ENCODE results near the gene SULF2. TPM values are rescaled to one million over a fixed set of nuclear protein-coding genes. Genes with fewer than 3 reads are reported as not detected.
"Not testable (repeated sequence)": the region's sequence is repeated elsewhere in the genome, so short reads cannot be mapped to it uniquely, and the experiment has no call there.

Gene SULF2
- 10 to 100 TPM; 69.6 to 80.7 (median 77.2) TPM for polyA plus RNA-seq (ENCODE audit: insufficient read length in 3 of 3)

- no peak for DNase-seq (ENCODE audit: low read depth in 3 of 3, low spot score in 2 of 3)
Observed at GRCh38 chr20:47785311-47785853, at the start of gene SULF2. Gene SULF2, minus strand, starts transcription at chr20:47785481. Its CDS starts 28,118 bp downstream, at chr20:47757363.

GRCh38 chr20:47831675-47832074 is 46.4 kb upstream of the SULF2 start:
- DNase-seq (ENCODE audit: low read depth in 3 of 3, low spot score in 2 of 3) = not testable (repeated sequence)

- not testable (repeated sequence) for DNase-seq (ENCODE audit: low read depth in 3 of 3, low spot score in 2 of 3)
Observed at GRCh38 chr20:47826716-47827115, 41.4 kb upstream of the SULF2 start.

GRCh38 chr20:47826006-47826405 is 40.7 kb upstream of the SULF2 start:
- not testable (repeated sequence) for DNase-seq (ENCODE audit: low read depth in 3 of 3, low spot score in 2 of 3)

GRCh38 chr20:47825011-47825762 is 39.9 kb upstream of the SULF2 start:
- no peak for DNase-seq (ENCODE audit: low read depth in 3 of 3, low spot score in 2 of 3)

- DNase-seq (ENCODE audit: low read depth in 3 of 3, low spot score in 2 of 3) = not testable (repeated sequence)
Observed at GRCh38 chr20:47823941-47824340, 38.7 kb upstream of the SULF2 start.

GRCh38 chr20:47821481-47822100 is 36.3 kb upstream of the SULF2 start:
- no peak for DNase-seq (ENCODE audit: low read depth in 3 of 3, low spot score in 2 of 3)

- no peak for DNase-seq (ENCODE audit: low read depth in 3 of 3, low spot score in 2 of 3)
Observed at GRCh38 chr20:47818996-47819609, 33.8 kb upstream of the SULF2 start.

GRCh38 chr20:47818466-47818865 is 33.2 kb upstream of the SULF2 start:
- no peak for DNase-seq (ENCODE audit: low read depth in 3 of 3, low spot score in 2 of 3)

GRCh38 chr20:47818016-47818415 is 32.7 kb upstream of the SULF2 start:
- no peak for DNase-seq (ENCODE audit: low read depth in 3 of 3, low spot score in 2 of 3)

- DNase-seq (ENCODE audit: low read depth in 3 of 3, low spot score in 2 of 3) = no peak
Observed at GRCh38 chr20:47817573-47817972, 32.3 kb upstream of the SULF2 start.

- no peak for DNase-seq (ENCODE audit: low read depth in 3 of 3, low spot score in 2 of 3)
Observed at GRCh38 chr20:47816487-47817451, 31.5 kb upstream of the SULF2 start.

GRCh38 chr20:47815866-47816265 is 30.6 kb upstream of the SULF2 start:
- no peak for DNase-seq (ENCODE audit: low read depth in 3 of 3, low spot score in 2 of 3)

- no peak for DNase-seq (ENCODE audit: low read depth in 3 of 3, low spot score in 2 of 3)
Observed at GRCh38 chr20:47815416-47815806, 30.1 kb upstream of the SULF2 start.

GRCh38 chr20:47814632-47815415 is 29.5 kb upstream of the SULF2 start:
- DNase-seq (ENCODE audit: low read depth in 3 of 3, low spot score in 2 of 3) = no peak

- no peak for DNase-seq (ENCODE audit: low read depth in 3 of 3, low spot score in 2 of 3)
Observed at GRCh38 chr20:47810721-47811347, 25.6 kb upstream of the SULF2 start.

GRCh38 chr20:47810116-47810677 is 24.9 kb upstream of the SULF2 start:
- no peak for DNase-seq (ENCODE audit: low read depth in 3 of 3, low spot score in 2 of 3)

GRCh38 chr20:47809161-47809960 is 24.1 kb upstream of the SULF2 start:
- DNase-seq (ENCODE audit: low read depth in 3 of 3, low spot score in 2 of 3) = no peak

Data from right renal cortex interstitium (tissue), 3 donors.